Activated gamma-delta T cell (primary cell): ENCODE results near the gene ZNF438.

Experiments used
- DNase-seq: peaks from one replicate; lab custom pipeline; 2025; lab: John Stamatoyannopoulos, UW

Gene ZNF438

DNA sequence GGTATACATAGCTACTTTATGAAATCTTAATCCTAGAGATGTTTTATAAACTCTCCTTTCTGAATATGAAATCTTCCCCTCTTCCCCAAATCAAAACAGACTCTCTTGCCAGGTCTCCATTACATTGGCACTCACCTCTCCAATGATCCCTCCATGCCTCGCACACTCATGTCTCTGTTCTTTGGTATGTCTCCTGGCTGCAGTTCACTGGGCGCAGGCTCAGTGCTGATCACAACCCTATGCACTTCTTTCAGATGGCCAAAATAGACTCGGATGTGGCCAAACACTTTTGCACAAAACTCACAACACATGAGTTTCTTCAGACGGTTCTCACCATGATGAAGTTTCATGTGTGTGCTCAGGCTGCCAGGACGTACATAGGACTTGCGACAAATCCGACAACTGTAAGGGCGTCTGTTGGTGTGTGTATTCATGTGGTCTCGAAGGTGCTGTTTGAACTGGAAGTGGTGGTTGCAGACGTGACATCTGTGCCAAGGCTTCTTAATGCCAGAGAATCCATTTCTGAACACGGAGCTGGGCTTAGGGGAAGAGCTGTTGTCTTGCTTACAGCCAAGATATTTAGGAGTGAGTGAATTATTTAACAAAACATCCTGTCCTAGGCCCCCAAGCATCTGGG is 183.2 kb downstream of the ZNF438 start:
- DNase-seq = no peak

- no peak for DNase-seq
Measured at GRCh38 chr10:30847642-30848041, 184.0 kb downstream of the ZNF438 start.

GRCh38 chr10:30847199-30847598 is 184.5 kb downstream of the ZNF438 start:
- DNase-seq = no peak

- no peak for DNase-seq
Measured at GRCh38 chr10:30846710-30847109, 185.0 kb downstream of the ZNF438 start.

GRCh38 chr10:30842894-30843293 is 188.8 kb downstream of the ZNF438 start:
- no peak for DNase-seq

GRCh38 chr10:30842185-30842584 is 189.5 kb downstream of the ZNF438 start:
- DNase-seq = no peak

DNA sequence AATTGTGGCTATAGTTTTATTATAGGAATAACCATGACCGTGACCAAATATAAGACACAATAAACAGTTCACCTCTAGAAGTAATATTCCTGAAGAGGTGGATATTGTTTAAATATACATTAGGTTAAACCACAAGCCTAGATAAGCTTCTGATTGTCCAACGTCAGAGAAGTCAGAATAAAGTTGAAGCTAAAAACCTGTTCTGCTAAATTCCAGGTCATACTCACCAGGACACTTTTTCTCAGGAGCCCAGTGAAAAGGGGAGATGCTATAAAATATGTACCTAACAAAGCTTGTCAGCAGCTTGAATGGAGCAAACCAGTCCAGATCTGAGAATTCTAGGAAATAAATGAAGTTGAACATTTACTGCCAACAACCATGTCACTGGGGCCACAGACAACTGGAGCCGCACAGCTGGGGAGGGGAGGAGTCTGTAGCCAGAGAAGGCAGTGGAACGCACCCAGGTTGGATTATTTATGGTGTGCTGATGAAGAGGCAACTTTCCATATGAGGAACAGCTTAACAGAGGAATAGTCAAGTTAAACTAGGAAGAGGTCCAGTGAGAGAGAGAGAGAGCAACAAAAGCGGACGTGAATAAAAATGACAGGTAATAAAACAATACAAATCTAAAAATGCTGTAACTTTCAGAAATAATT is 191.1 kb downstream of the ZNF438 start:
- DNase-seq = no peak

GRCh38 chr10:30839652-30840051 is 192.0 kb downstream of the ZNF438 start:
- no peak for DNase-seq

GRCh38 chr10:30836406-30836805 is 195.3 kb downstream of the ZNF438 start:
- DNase-seq = no peak

DNA sequence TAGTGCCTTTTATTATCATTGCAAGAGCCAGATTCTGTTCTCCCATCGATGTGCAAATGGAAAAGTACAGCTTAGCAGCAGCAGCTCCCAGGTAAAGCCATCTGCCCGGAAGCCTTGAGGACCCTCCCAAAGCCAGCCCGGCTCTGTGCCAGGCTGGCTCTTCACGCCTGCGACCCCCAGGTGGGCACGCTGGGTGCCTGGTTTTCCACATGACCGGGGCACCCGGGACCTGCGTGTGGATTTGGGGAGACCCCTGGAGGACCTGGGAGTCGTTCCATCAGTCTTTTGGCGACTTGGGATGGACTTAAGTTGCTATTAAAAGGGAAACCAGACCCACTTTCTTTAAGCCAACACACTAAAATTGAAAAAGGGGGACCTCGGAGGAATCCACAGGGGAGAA is 196.5 kb downstream of the ZNF438 start:
- DNase-seq = no peak

GRCh38 chr10:30834651-30835050 is 197.0 kb downstream of the ZNF438 start:
- no peak for DNase-seq

- no peak for DNase-seq
Measured at GRCh38 chr10:30834153-30834552, 197.5 kb downstream of the ZNF438 start.

DNA sequence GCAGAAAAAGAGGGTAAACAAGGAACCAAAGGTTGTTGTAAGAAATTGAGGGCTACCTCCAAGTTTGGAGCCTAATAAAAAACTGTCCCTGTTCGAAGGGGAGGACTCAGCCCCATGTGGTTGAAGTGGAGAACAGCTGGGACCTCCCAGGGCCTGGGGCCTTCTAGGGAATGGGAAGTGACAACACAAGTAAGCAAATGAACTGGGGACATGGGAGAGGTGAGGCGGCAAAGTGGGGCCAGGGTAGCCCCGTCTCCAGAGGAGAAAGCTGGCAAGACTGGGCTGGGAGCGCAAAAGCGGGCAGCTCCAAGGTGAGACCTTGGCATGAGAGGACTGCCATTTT is 198.1 kb downstream of the ZNF438 start:
- DNase-seq = no peak

- DNase-seq = no peak
Measured at GRCh38 chr10:30832749-30833627, 198.7 kb downstream of the ZNF438 start.

DNA sequence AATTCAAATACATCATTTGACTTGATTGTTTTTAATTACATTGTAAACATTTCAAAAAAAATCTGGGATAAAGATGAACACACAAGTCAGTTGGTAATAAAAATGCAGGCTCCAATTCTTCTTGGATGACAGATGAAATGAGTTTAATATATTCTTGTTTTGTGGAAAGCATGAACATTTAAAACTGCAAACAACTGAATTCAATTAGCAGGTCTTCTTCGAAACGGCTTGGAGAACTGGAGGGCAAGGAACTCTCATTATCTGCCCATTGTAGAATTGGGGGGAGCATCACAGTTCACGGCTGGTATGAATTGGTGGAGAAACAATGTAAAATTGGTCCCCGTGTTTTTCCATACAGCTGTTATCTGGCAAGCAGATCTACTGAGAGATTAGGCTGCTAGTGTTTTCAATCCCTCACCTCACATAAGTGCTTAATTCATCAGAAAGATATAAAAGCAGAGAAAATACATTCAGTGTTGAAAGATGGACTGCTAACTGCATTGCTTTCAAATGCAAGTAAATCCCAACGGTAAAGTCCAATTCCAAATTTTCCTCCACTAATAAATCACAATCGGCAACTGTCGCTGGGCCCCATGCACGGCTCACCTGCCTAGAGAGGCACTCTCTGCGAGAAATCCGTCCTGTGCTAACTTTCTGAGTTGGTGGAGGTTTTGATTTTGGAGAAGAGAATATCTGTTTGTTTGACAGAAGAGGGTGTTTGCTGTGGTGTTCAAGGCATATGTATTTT is 199.5 kb downstream of the ZNF438 start:
- no peak for DNase-seq

GRCh38 chr10:30831426-30831825 is 200.2 kb downstream of the ZNF438 start:
- no peak for DNase-seq

GRCh38 chr10:30830315-30831230 is 201.1 kb downstream of the ZNF438 start:
- DNase-seq = no peak

- DNase-seq = no peak
Measured at GRCh38 chr10:30829901-30830300, 201.8 kb downstream of the ZNF438 start.

DNA sequence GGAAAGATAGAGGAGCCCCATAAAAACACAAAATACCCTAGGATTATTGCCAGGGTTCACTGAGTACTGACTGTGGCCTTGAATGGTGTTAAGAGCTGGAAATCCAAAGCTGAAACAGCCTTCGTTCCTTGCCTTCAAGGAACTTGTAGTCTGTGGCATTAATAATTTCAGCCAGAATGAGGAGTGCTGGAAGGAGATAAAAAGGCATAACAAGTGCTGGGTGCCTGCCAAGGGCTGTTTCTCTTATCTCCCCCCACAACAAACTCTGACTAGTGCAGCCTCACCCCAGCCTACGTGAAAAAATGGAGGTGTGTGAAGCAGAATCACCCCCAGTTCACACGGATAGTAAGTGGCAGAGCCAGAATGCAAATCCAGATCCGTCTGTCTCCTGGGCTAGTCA is 203.0 kb downstream of the ZNF438 start:
- DNase-seq = no peak

- DNase-seq = no peak
Measured at GRCh38 chr10:30828164-30828563, 203.5 kb downstream of the ZNF438 start.

DNA sequence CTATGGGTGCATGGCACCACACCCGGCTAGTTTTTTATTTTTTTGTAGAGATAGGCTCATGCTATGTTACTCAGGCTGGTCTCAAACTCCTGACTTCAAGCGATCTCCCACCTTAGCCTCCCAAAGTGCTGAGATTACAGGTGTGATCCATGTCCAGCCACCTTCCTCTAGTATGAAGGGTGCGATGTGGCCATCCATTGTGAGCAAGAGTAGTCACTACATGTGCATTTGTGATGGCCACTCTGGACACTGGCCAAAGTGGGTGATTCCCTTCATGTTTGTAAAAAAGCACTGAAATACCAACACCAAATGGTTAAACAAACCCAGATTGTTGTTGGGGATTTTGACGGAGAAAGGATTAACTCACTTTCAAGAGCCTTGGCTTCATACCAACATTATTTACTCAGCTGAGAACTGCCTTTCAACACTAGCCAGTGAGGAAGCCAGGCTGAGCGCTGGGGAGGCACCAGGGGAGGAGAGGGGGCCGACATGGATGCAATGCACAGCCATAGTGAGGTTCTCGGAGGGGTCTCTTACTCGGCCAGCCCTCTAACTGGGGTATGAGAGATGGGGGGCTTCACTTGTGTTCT is 204.0 kb downstream of the ZNF438 start:
- no peak for DNase-seq
